GM18499 (cell line): Measurements from ENCODE around the gene DOK3.

Experiments
- ATAC-seq: cut with Tn5 transposase; IDR thresholded peaks from one replicate; pipeline ENCODE4 v1.9.1; 2021; ENCODE audit warnings: moderate number of reproducible peaks; ENCODE audit not compliant: insufficient read depth, unreplicated experiment

DOK3 gene

DNA sequence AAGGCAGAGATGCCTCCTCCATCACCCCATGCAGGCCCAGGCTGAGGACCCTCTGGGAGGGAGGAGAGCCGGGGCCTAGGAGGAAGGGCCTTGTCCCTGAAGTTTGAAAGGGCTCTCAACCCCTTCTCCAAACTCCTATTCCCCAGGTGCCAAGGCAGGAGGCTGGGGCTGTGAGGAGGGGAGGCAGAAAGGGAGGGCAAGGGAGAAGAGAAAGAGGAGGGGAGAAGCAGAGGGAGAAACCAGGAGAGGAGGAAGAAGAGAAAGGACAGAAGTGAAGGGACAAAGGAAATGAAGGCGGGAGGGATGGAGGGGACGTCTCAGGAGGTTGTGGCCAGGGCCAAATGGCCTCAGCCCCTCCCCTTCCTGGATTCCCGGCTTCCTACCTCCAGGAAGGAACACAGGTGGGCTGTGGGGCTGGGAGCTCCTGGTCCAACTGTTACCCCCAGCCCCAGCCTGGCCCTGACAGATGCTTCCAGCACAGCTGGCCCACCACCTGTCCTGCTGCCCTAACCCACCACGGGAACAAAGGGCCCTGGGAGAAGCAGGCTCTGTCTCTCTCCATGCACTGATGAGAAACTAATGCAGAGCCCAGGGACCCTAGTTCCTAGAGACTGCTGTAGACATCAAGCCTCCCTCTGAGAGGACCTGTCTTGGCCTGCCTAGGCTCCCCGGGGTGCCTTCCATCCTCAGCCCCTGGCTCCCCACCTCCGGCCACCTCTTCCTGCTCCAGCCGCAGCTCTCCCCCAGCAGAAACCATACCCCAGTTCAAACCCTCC, 39.7 kb downstream of the DOK3 start:
- ATAC-seq: no peak

DNA sequence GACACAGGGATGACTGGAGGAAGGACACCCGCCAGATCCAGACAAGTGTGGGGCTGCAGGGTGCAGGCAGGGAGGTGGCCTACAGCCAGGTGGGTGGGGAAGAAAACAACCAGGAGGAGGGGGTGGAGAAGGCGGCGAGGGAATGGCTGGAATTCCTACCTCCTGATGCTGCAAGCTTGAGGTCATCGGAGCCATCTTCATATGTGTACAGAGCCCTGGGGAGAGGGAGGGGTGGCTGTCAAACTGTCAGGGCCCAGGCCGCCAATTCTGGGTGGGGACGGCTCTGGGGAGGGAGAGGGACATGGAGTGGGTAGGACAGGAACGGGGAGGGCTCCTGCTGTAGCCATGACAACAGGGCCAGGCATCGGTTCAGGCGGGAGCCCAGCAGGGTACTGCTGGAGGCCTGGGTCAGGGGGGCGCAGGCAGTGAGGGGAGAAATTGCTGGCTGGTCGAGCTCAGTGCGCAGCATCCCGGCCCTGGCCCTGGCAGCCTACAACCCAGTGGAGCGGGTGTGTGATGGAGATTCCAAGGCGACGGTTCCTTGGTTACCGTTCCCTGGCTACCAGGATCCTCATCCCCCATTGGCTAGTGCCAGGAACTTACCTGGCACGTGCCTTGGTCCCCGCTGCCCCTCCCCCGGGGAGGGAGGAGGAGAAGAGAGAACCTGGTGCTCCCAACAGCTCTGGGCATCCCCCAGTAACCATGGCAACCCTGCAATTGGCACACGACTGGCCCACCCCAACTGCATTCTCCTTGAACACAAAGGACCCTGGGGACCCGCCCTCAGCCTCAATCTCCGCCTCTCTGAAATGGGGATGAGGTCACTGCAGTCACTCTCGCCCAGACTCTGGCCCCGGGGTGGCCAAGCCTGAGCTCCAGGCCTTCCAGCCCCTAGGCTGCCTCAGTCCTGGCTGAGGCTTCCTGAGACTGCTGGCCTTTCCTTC, 40.7 kb downstream of the DOK3 start:
- no peak for ATAC-seq

- ATAC-seq: no peak
Observed at GRCh38 chr5:177468329-177468684, 41.3 kb downstream of the DOK3 start.

DNA sequence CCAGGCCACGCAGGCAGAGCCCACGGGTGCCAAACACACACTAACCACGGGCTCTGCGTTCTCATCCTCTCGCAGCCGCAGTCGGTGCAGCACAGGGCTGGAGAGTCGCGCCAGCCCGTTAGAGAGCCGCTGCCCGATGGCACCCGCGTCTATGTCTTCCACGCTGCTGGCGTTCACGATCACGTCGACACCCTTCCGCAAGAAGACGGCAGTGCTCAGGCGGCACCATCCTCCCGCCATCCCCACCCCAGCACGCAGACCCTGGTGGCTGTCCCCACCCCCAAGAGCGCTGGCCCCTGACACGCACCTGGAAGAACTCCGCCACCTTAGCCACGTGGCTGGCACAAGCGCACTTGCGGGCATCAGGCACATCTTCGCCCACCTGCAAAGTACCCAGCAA, 42.2 kb downstream of the DOK3 start:
- no peak for ATAC-seq

- ATAC-seq: no peak
Observed at GRCh38 chr5:177466861-177467260, 42.8 kb downstream of the DOK3 start.

- ATAC-seq: no peak
Observed at GRCh38 chr5:177465044-177465443, 44.6 kb downstream of the DOK3 start.

GRCh38 chr5:177462021-177462670, 47.5 kb downstream of the DOK3 start:
- ATAC-seq: no peak

GRCh38 chr5:177459819-177460628, 49.6 kb downstream of the DOK3 start:
- ATAC-seq: no peak

- ATAC-seq: no peak
Observed at GRCh38 chr5:177459357-177459756, 50.3 kb downstream of the DOK3 start.

GRCh38 chr5:177458912-177459350, 50.7 kb downstream of the DOK3 start:
- ATAC-seq: no peak

GRCh38 chr5:177457852-177458681, 51.6 kb downstream of the DOK3 start:
- no peak for ATAC-seq

GRCh38 chr5:177456976-177457851, 52.4 kb downstream of the DOK3 start:
- ATAC-seq: peak; percentile 53

DNA sequence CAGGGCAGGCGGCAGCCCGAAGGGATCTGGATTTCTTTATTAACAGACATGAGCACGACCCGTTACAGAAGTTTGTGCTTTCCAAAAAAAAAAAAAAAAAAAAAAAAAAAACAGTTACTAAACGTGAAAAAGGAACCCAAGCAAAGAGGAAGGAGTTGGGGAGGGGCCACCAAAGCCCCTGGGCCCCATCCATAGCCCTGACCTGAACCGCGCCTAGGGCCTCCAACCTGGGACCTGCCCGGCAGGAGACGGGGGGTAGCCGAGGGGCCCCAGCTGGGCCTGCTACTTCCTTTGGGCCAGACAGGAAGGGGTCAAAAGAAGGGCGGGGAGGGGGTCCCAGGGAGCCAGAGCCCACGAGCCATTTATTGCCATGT, 53.0 kb downstream of the DOK3 start:
- ATAC-seq: no peak

GRCh38 chr5:177455661-177456590, 53.7 kb downstream of the DOK3 start:
- no peak for ATAC-seq

DNA sequence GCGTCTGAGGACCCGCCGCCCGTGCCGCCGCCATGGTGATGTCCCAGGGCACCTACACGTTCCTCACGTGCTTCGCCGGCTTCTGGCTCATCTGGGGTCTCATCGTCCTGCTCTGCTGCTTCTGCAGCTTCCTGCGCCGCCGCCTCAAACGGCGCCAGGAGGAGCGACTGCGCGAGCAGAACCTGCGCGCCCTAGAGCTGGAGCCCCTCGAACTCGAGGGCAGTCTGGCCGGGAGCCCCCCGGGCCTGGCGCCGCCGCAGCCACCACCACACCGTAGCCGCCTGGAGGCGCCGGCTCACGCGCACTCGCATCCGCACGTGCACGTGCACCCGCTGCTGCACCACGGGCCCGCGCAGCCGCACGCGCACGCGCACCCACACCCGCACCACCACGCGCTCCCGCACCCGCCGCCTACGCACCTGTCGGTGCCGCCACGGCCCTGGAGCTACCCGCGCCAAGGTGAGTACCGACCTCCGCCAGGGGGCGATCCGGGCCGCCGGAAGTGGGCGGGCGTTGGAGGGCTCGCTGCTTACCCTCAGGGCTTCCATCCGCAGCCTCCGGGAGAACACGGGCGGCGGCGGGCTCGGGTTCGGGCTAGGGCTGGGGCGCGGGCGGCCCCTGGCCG, 54.5 kb downstream of the DOK3 start:
- no peak for ATAC-seq

- ATAC-seq: no peak
Observed at GRCh38 chr5:177454397-177455035, 55.1 kb downstream of the DOK3 start.
